ENCODE data around the gene CRYBA2.

DNA sequence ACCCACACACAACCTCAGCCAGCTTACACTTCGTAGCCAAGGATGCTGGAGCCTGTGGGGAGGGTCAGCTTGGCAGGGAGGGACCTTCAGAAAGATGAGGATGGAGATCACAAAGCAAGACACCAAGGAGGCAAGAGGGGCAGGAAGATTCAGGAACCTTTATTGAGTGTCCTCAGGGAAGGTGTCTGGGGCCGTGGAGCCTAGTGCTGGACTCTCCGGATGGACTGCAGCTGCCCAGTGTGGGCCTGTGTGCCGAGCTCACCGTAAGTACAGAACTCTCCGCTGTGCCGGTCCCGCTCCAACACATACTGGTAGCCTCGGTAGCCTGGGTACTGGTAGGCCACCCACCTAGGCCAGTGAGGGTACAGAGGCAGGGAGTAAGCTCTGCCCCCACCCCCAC is 3.2 kb downstream of the CRYBA2 start:
- TF ChIP-seq, protein P1, sequence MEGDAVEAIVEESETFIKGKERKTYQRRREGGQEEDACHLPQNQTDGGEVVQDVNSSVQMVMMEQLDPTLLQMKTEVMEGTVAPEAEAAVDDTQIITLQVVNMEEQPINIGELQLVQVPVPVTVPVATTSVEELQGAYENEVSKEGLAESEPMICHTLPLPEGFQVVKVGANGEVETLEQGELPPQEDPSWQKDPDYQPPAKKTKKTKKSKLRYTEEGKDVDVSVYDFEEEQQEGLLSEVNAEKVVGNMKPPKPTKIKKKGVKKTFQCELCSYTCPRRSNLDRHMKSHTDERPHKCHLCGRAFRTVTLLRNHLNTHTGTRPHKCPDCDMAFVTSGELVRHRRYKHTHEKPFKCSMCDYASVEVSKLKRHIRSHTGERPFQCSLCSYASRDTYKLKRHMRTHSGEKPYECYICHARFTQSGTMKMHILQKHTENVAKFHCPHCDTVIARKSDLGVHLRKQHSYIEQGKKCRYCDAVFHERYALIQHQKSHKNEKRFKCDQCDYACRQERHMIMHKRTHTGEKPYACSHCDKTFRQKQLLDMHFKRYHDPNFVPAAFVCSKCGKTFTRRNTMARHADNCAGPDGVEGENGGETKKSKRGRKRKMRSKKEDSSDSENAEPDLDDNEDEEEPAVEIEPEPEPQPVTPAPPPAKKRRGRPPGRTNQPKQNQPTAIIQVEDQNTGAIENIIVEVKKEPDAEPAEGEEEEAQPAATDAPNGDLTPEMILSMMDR (conservative IDR thresholded peaks at IDR 0.05; ENCODE audit: low read length) = no peak
- no peak for TF ChIP-seq EZH2phosphoT487 (IDR thresholded peaks at IDR 0.05; ENCODE audit: borderline replicate concordance, low read depth, low read length)
